Ovary (tissue), 3 donors: ENCODE results near the gene CTNNA3.

ENCODE experiments used
- EP300 ChIP-seq: sonication (generic); formaldehyde crosslinking; IDR thresholded peaks from one replicate; pipeline ENCODE4 v1.6.1; 2017; ENCODE audit warnings: antibody characterized with exemption
- POLR2A ChIP-seq: fragments of 450-650 bp; IDR thresholded peaks from one replicate; pipeline ENCODE4 v1.6.1; 2017; ENCODE audit warnings: antibody characterized with exemption, mild to moderate bottlenecking, moderate library complexity
- TF ChIP-seq, protein P1 (sequence below), 3 donors: fragments of 450-650 bp in 2 of 3; fragments of 200-600 bp in 1 of 3; IDR thresholded peaks; one replicate each; pipeline versions ENCODE4 v1.5.1 to v1.8.0; 2016 to 2022; ENCODE audit warnings: antibody characterized with exemption in 3 of 3, mild to moderate bottlenecking in 1 of 3
- donor health status: DM: no; HTN: no; CAD: no.

DNA sequence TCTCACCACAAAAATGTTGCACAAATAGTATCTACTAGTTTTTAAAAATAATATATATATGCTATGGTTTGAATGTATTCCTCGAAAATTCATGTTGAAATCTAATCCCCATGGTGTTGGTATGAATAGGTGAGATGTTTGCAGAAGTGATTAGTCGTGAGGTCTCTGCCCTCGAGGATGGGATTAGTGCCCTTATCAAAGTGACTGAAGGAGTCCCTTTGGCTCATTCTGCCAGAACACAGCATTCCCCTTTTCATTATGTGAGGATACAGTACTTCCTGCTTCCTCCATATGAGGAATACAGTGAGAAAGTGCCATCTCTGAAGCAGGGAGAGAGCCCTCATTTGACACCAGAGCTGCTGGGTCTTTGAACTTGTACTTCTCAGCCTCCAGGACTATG, 1547.7 kb downstream of the CTNNA3 start:
- TF ChIP-seq POLR2A (no peak), EP300 (no peak)
- TF ChIP-seq, protein P1, sequence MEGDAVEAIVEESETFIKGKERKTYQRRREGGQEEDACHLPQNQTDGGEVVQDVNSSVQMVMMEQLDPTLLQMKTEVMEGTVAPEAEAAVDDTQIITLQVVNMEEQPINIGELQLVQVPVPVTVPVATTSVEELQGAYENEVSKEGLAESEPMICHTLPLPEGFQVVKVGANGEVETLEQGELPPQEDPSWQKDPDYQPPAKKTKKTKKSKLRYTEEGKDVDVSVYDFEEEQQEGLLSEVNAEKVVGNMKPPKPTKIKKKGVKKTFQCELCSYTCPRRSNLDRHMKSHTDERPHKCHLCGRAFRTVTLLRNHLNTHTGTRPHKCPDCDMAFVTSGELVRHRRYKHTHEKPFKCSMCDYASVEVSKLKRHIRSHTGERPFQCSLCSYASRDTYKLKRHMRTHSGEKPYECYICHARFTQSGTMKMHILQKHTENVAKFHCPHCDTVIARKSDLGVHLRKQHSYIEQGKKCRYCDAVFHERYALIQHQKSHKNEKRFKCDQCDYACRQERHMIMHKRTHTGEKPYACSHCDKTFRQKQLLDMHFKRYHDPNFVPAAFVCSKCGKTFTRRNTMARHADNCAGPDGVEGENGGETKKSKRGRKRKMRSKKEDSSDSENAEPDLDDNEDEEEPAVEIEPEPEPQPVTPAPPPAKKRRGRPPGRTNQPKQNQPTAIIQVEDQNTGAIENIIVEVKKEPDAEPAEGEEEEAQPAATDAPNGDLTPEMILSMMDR (IDR thresholded peaks at IDR 0.05) = no peak
